HCT116 (cell line): Measurements from ENCODE around the gene SEZ6. TPM values are rescaled to one million over a fixed set of nuclear protein-coding genes. Genes with fewer than 3 reads are reported as not detected.

Source experiments
- ATAC-seq: fragments of 200-7000 bp; cut with Tn5 transposase; 2 replicates; pipeline ENCODE4 v1.9.1; 2020; ENCODE audit warnings: mild to moderate bottlenecking, moderate library complexity
- BruUV-seq: library from RNA; stranded (reverse); fragments of 400-500 nt; replicated peaks from 2 replicates; lab custom pipeline; 2021; lab: Mats Ljungman, UMichigan
- CTCF ChIA-PET: fragments of 300-600 bp; sonication (Branson Sonifier 250); formaldehyde crosslinking; loops from one replicate; lab custom pipeline; 2021; ENCODE audit warnings: antibody characterized with exemption; lab: Charles Lee
- POLR2A ChIA-PET: fragments of 300-600, 350-600 bp; sonication (Branson Sonifier 250); formaldehyde crosslinking; loops from one replicate; lab custom pipeline; 2021; ENCODE audit warnings: antibody characterized with exemption; lab: Charles Lee
- RAD21 ChIA-PET, 2 experiments: fragments of 300-600 bp; sonication (Branson Sonifier 250); formaldehyde crosslinking; loops; one replicate each; lab custom pipeline; 2023; ENCODE audit warnings: low total read pairs in 2 of 2; ENCODE audit not compliant: uncharacterized antibody in 2 of 2, unreplicated experiment in 2 of 2, low non-redundant PET in 1 of 2; lab: Charles Lee
- DNase-seq: peaks from one replicate; pipeline ENCODE4 v3.0.0-alpha.2; 2010; ENCODE audit warnings: low read depth, low spot score
- H2AFZ ChIP-seq: fragments of 200-600 bp; shearing (Covaris generic), sonication (generic); 2 replicates; pipeline ENCODE4 v1.6.1; 2017; ENCODE audit warnings: low read depth, mixed run types, mixed read lengths, antibody characterized with exemption, low read length; ENCODE audit not compliant: poor library complexity, severe bottlenecking
- H3K27ac ChIP-seq: 2 replicates; pipeline ENCODE4 v1.5.1; 2012; ENCODE audit warnings: low read depth, low read length
- H3K27me3 ChIP-seq: fragments of 200-600 bp; sonication (generic); 2 replicates; pipeline ENCODE4 v1.6.1; 2016; ENCODE audit warnings: mixed run types, low read length, mixed read lengths; ENCODE audit not compliant: insufficient read depth
- H3K36me3 ChIP-seq, 2 experiments: fragments of 200-500 bp in 1 of 2; fragments of 200-600 bp in 1 of 2; sonication (Bioruptor generic) in 1 of 2; sonication (generic) in 1 of 2; 2 replicates each; pipeline versions ENCODE4 v1.5.1 to v1.6.1; 2014 to 2016; ENCODE audit warnings: low read length in 2 of 2, inconsistent platforms in 1 of 2, mixed read lengths in 1 of 2, mixed run types in 1 of 2; ENCODE audit not compliant: insufficient read depth in 2 of 2, control insufficient read depth in 1 of 2
- H3K4me1 ChIP-seq, 2 experiments: fragments of 200-600 bp in 1 of 2; sonication (generic) in 1 of 2; 2 replicates each; pipeline versions ENCODE4 v1.5.1 to v1.6.1; 2012 to 2017; ENCODE audit warnings: low read length in 2 of 2, inconsistent platforms in 1 of 2, mild to moderate bottlenecking in 1 of 2, mixed read lengths in 1 of 2, mixed run types in 1 of 2, moderate library complexity in 1 of 2; ENCODE audit not compliant: insufficient read depth in 2 of 2, control insufficient read depth in 1 of 2
- H3K4me2 ChIP-seq: fragments of 200-600 bp; sonication (generic); 2 replicates; pipeline ENCODE4 v1.6.1; 2017; ENCODE audit warnings: mixed run types, low read length, mixed read lengths
- H3K4me3 ChIP-seq, 2 experiments: fragments of 200-600 bp in 1 of 2; sonication (generic) in 1 of 2; replicated peaks in 1 of 2; 2 replicates each; pipeline ENCODE4 v1.5.1; 2011 to 2016; ENCODE audit warnings: low read length in 2 of 2, control low read depth in 1 of 2, low read depth in 1 of 2, mild to moderate bottlenecking in 1 of 2, mixed read lengths in 1 of 2, mixed run types in 1 of 2
- H3K79me2 ChIP-seq: fragments of 200-600 bp; sonication (generic); 2 replicates; pipeline ENCODE4 v1.6.1; 2017; ENCODE audit warnings: mild to moderate bottlenecking, mixed run types, low read length, moderate library complexity, mixed read lengths; ENCODE audit not compliant: insufficient read depth
- H3K9ac ChIP-seq: fragments of 200-600 bp; sonication (generic); 2 replicates; pipeline ENCODE4 v1.6.1; 2016; ENCODE audit warnings: low read length, mixed read lengths
- H3K9me2 ChIP-seq: fragments of 200-600 bp; sonication (generic), shearing (Covaris generic); 2 replicates; pipeline ENCODE4 v1.6.1; 2017; ENCODE audit warnings: mixed run types, mild to moderate bottlenecking, moderate library complexity; ENCODE audit not compliant: insufficient read depth
- H3K9me3 ChIP-seq, 2 experiments: fragments of 200-500 bp in 1 of 2; fragments of 200-600 bp in 1 of 2; sonication (Bioruptor generic) in 1 of 2; sonication (generic) in 1 of 2; 2 replicates each; pipeline ENCODE4 v1.6.1; 2014 to 2017; ENCODE audit warnings: low read length in 2 of 2, mixed read lengths in 2 of 2, inconsistent platforms in 1 of 2, low read depth in 1 of 2, mild to moderate bottlenecking in 1 of 2, mixed run types in 1 of 2, moderate library complexity in 1 of 2; ENCODE audit not compliant: control insufficient read depth in 1 of 2, insufficient read depth in 1 of 2
- H4K20me1 ChIP-seq: fragments of 200-600 bp; sonication (generic), shearing (Covaris generic); 2 replicates; pipeline ENCODE4 v1.6.1; 2017; ENCODE audit warnings: mixed run types, mild to moderate bottlenecking, moderate library complexity; ENCODE audit not compliant: insufficient read depth
- CBX3 ChIP-seq: IDR thresholded peaks from 2 replicates; pipeline ENCODE4 v1.6.1; 2012; ENCODE audit warnings: low read depth
- EZH2 ChIP-seq: fragments of 200-600 bp; sonication (generic); IDR thresholded peaks from 2 replicates; pipeline ENCODE4 v1.6.1; 2017; ENCODE audit warnings: antibody characterized with exemption, mixed run types
- POLR2A ChIP-seq: IDR thresholded peaks from 2 replicates; pipeline ENCODE4 v1.7.0; 2011; ENCODE audit warnings: borderline replicate concordance; ENCODE audit not compliant: insufficient read depth, insufficient read length; ENCODE audit errors: extremely low read depth
- POLR2AphosphoS5 ChIP-seq: IDR thresholded peaks from 2 replicates; pipeline ENCODE4 v1.6.1; 2011; ENCODE audit warnings: mild to moderate bottlenecking, low read depth, low read length, moderate library complexity
- SIN3A ChIP-seq: IDR thresholded peaks from 2 replicates; pipeline ENCODE4 v1.6.1; 2012; ENCODE audit warnings: low read depth
- SP1 ChIP-seq: IDR thresholded peaks from 2 replicates; pipeline ENCODE4 v1.6.1; 2012; ENCODE audit warnings: low read depth
- SRF ChIP-seq: IDR thresholded peaks from 2 replicates; pipeline ENCODE4 v1.6.1; 2012; ENCODE audit warnings: low read depth
- TCF7L2 ChIP-seq: IDR thresholded peaks from 2 replicates; pipeline ENCODE4 v1.7.0; 2011; ENCODE audit warnings: borderline replicate concordance, inconsistent platforms; ENCODE audit not compliant: insufficient read depth, insufficient read length; ENCODE audit errors: extremely low read depth
- YY1 ChIP-seq: IDR thresholded peaks from 2 replicates; pipeline ENCODE4 v1.6.1; 2011; ENCODE audit warnings: low read length, low read depth, moderate library complexity, mild to moderate bottlenecking; ENCODE audit not compliant: insufficient replicate concordance; ENCODE audit errors: extremely low read depth
- ZFX ChIP-seq: fragments of 450-650 bp; IDR thresholded peaks from 2 replicates; pipeline ENCODE4 v1.6.1; 2017
- intact Hi-C: fragments of 100-400 bp; cut with micrococcal nuclease; formaldehyde crosslinking; loops from 2 replicates; pipeline ENCODE4 v1.10.0; 2022
- total RNA-seq: library from RNA; stranded (reverse); gene quantifications from one replicate; pipeline ENCODE4 v1.2.1, GENCODE V29; 2021; ENCODE audit not compliant: unreplicated experiment
- TF ChIP-seq, protein P1 (sequence below): IDR thresholded peaks from 2 replicates; pipeline ENCODE4 v1.6.1; 2012
- TF ChIP-seq, protein P2 (sequence below): IDR thresholded peaks from 2 replicates; pipeline ENCODE4 v1.6.1; 2012

SEZ6 gene
- total RNA-seq, 1 experiment from 2014 or later: 0.22 TPM

DNA sequence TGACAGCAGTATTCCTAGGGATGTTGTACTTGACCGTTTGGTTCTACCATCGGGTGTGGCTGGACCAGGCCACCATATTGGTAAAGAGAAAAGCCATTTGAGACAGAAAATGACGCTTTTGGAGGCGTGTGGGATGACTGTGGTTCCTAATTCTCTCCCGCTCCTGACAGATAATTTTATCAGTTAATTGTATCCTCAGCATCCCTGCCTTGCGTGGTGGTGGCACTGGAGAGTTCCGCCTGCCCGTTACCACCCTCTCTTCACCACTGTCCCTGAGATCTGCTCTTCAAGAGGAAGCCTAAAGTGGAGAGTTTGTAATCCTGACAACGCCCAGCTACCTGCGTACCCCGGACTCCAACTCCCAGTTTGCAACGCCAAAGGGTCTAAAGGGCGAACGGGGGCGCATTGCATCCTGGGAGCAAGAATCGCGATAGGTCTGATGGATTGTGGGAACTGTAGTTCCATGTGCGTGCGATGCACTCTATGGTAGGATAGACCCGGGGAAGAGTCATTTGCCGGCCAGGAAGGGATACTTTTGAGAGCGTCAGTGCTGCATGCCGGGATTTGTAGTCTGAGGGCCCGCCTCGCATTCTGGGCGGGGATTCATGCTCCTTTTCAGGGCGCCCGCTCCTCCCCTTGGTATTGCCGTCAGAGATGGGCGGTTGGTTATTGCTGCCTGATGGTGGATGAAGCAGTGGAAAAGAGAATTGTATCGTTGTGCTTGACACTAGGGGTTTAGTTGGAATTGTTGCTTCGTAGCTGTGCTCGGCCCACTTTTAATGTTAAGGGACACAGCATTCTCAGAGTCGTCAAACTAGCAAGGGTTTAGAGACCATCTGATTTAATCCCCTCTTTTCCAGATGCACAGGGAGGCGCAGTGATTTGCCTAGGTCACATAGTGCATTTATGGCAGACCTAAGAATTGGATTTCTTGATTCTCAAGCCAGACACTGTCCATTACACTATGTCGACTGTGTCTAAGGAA is 53.5 kb downstream of the SEZ6 start (continued):
- TF ChIP-seq, protein P1, sequence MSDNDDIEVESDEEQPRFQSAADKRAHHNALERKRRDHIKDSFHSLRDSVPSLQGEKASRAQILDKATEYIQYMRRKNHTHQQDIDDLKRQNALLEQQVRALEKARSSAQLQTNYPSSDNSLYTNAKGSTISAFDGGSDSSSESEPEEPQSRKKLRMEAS: peak; percentile 79; the same call in 1 of the 2 replicates
- no peak for TF ChIP-seq EZH2
- peak; percentile 95 for TF ChIP-seq SP1
- TF ChIP-seq SRF: peak; percentile 86
- peak; percentile 77; the same call in 1 of the 2 replicates for TF ChIP-seq CBX3
- no peak for TF ChIP-seq SIN3A
- TF ChIP-seq POLR2A: peak; percentile 57
- TF ChIP-seq, protein P2, sequence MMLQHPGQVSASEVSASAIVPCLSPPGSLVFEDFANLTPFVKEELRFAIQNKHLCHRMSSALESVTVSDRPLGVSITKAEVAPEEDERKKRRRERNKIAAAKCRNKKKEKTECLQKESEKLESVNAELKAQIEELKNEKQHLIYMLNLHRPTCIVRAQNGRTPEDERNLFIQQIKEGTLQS: no peak

DNA sequence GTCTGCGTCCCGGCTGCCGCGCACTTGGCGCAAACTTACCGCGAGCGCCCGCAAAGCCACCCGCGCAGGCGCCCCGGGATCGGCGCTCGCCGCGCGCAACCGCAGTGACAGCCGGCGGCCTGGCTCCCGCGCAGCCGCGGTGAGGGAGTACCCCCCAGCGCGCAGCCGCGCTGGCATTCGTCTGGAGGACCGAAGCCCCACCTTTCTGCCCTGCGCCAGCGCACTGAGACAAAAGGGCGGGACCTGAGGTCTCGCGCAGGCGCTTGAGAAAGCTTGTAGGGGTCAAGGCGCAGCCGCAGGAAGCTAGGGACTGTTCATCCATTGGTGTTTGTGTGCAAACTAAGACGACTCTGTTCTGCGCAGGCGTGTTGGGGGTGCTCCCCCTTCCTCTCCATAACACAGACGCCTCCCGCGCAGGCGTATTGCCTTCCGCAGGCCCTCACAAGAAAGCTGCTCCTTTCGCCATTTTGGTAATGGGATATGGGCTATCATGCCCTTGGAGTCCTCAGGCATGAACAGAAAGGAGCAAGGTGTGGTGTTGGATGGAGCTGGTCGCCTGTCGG is 54.3 kb downstream of the SEZ6 start, which contains the start of gene PHF12:
PHF12 (minus strand) TSS at position 91 of the 563 bp plus-strand sequence. CDS start 558 bp downstream, outside the sequence.
- H2AFZ ChIP-seq: no peak within 1 kb of the TSS
- peak; percentile 77 for ATAC-seq
- peaks cover 44% of the 10 kb centered on the region for H3K79me2 ChIP-seq
- ChIA-PET POLR2A (interaction anchor here (0.5 to 1.6 kb wide), 13 partner anchors 10 to 398 kb away, joined by 3 to 25 read pairs (median 4); partner anchors contain the start of genes MYO18A, NEK8, RPL23A and TLCD1), CTCF (interaction anchor here (0.6 to 4.5 kb wide), 15 partner anchors 12 to 641 kb away, joined by 3 to 68 read pairs (median 3); partner anchors contain the start of genes BLTP2, MYO18A, RPL23A and TLCD1), RAD21 (interaction anchor here (0.6 to 1.5 kb wide), 3 partner anchors 189 to 225 kb away, joined by 5 to 10 read pairs (median 9); partner anchors contain the start of gene TLCD1 (in 2 of the 2))
- H3K27ac ChIP-seq: peak within 1 kb of the TSS; percentile 93
- no peaks in the 10 kb centered on the region for H3K27me3 ChIP-seq
- no peaks in the 10 kb centered on the region for H3K9me3 ChIP-seq
- peak; percentile 100 for DNase-seq
- H3K9me2 ChIP-seq: no peaks in the 10 kb centered on the region
- intact Hi-C loops: loop anchor here (1.0 kb wide), 1 partner anchor 48 kb away; the partner anchor contains the start of gene DHRS13
- no TSS peak for BruUV-seq
- peak within 1 kb of the TSS; percentile 90 for H3K4me2 ChIP-seq
- H3K36me3 ChIP-seq: peaks cover under 1% of the 10 kb centered on the region in 2 experiments; a peak in 2 of 4 replicates
- H4K20me1 ChIP-seq: no peaks in the 10 kb centered on the region
- peak within 1 kb of the TSS; percentile 81 to 92 for H3K4me3 ChIP-seq
- H3K4me1 ChIP-seq: peaks cover 16 to 28% of the 10 kb centered on the region in 2 experiments
- H3K9ac ChIP-seq: peak within 1 kb of the TSS; percentile 76
- no peak for TF ChIP-seq TCF7L2
- TF ChIP-seq YY1: peak; percentile 90
- peak; percentile 65 for TF ChIP-seq POLR2A
- peak; percentile 74 for TF ChIP-seq POLR2AphosphoS5
- 0 out of 2 replicates have a peak, but pooled peaks have one; percentile 41 for TF ChIP-seq ZFX
